HL-60 (cell line): ENCODE data around the gene PSMD8.
A peak's percentile ranks its signal among the peaks of the same experiment; 100 is the strongest.

ENCODE experiments used
- DNase-seq, 2 experiments: peaks; one replicate each; pipeline ENCODE4 v3.0.0-alpha.2; 2010 to 2020; ENCODE audit warnings: low read depth in 1 of 2, low spot score in 1 of 2
- H3K27ac ChIP-seq: fragments of 250-450 bp; sonication (Bioruptor Pico); replicated peaks from 2 replicates; pipeline ENCODE4 v1.5.1; 2020; ENCODE audit warnings: mild to moderate bottlenecking, moderate library complexity
- H3K27me3 ChIP-seq: fragments of 250-450 bp; sonication (Bioruptor Pico); 2 replicates; pipeline ENCODE4 v1.5.1; 2021; ENCODE audit warnings: mild to moderate bottlenecking, moderate library complexity; ENCODE audit not compliant: insufficient read depth, poor library complexity, severe bottlenecking
- H3K4me3 ChIP-seq: replicated peaks from 2 replicates; pipeline ENCODE4 v1.5.1; 2011; ENCODE audit warnings: mild to moderate bottlenecking, control low read depth, low read length; ENCODE audit not compliant: insufficient read depth
- GABPA ChIP-seq: IDR thresholded peaks from 2 replicates; pipeline ENCODE4 v1.6.1; 2012; ENCODE audit warnings: low read depth
- POLR2AphosphoS5 ChIP-seq: IDR thresholded peaks from 2 replicates; pipeline ENCODE4 v1.6.1; 2012; ENCODE audit warnings: low read depth
- SPI1 ChIP-seq: IDR thresholded peaks from 2 replicates; pipeline ENCODE4 v1.6.1; 2012; ENCODE audit warnings: low read depth, mild to moderate bottlenecking, borderline replicate concordance
- TF ChIP-seq, protein P1 (sequence below): IDR thresholded peaks from 2 replicates; pipeline ENCODE4 v1.6.1; 2012; ENCODE audit warnings: low read depth; ENCODE audit not compliant: insufficient replicate concordance
- TF ChIP-seq, protein P2 (sequence below): IDR thresholded peaks from one replicate; pipeline ENCODE4 v1.5.1; 2011; ENCODE audit warnings: low read length, control low read depth, inconsistent platforms; ENCODE audit not compliant: insufficient read depth

The PSMD8 gene

DNA sequence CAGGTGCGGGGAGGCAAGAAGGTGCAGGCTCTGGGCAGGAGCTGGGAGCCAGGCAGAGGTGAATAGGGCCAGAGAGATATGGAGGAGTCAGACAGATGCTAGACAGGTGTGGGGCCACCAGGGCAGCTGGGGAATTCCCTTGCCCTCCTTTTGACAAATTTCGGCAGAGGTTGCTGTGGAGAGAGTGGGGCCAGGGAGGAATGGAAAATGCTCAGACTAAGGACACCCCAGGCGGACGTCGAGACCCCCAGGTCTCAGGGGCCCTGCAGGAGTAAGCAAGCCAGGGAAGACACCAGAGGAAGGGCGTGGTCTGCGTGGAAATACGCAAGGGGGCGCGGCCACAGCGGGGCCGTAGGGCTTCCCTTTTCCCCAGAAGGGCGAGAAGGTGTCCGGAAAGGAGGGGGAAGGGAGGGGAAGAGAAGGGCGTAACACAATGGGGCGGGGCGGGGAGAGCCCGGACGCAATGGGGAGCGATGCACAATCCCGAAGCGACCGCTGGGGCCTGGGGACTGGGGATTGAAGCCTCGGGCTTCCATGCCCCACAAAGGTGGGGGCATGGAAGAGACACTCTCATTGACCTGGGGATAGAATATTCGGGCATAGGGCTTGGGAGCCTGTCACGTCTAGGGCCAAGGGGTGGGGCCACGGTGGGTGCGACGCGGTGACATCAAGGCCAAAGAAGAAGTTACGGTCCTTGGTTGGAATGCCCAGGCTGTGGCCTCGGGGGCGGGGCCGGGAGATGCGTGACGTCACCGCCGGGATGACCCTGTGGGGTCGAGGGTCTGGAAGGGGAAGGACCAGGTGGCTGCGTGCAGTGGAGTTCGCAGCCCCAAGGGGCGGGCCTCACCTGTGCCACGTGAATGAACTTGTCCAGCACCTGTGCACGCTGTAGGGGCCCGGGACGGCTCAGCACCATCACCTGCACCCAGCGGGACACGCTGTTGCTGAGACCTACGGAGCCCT, 43.5 kb downstream of the PSMD8 start:
- Histone ChIP-seq H3K27me3 (no peaks in the 10 kb centered on the region), H3K4me3 (peak overlapping the region; percentile 51), H3K27ac (peak overlapping the region; percentile 55)
- DNase-seq, result peak; percentile 83 to 91
- TF ChIP-seq POLR2AphosphoS5 (no peak), GABPA (peak; percentile 40; the same call in 1 of the 2 replicates), SPI1 (peak; percentile 80; the same call in 1 of the 2 replicates)
- TF ChIP-seq, protein P1, sequence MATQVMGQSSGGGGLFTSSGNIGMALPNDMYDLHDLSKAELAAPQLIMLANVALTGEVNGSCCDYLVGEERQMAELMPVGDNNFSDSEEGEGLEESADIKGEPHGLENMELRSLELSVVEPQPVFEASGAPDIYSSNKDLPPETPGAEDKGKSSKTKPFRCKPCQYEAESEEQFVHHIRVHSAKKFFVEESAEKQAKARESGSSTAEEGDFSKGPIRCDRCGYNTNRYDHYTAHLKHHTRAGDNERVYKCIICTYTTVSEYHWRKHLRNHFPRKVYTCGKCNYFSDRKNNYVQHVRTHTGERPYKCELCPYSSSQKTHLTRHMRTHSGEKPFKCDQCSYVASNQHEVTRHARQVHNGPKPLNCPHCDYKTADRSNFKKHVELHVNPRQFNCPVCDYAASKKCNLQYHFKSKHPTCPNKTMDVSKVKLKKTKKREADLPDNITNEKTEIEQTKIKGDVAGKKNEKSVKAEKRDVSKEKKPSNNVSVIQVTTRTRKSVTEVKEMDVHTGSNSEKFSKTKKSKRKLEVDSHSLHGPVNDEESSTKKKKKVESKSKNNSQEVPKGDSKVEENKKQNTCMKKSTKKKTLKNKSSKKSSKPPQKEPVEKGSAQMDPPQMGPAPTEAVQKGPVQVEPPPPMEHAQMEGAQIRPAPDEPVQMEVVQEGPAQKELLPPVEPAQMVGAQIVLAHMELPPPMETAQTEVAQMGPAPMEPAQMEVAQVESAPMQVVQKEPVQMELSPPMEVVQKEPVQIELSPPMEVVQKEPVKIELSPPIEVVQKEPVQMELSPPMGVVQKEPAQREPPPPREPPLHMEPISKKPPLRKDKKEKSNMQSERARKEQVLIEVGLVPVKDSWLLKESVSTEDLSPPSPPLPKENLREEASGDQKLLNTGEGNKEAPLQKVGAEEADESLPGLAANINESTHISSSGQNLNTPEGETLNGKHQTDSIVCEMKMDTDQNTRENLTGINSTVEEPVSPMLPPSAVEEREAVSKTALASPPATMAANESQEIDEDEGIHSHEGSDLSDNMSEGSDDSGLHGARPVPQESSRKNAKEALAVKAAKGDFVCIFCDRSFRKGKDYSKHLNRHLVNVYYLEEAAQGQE, result no peak
- TF ChIP-seq, protein P2, sequence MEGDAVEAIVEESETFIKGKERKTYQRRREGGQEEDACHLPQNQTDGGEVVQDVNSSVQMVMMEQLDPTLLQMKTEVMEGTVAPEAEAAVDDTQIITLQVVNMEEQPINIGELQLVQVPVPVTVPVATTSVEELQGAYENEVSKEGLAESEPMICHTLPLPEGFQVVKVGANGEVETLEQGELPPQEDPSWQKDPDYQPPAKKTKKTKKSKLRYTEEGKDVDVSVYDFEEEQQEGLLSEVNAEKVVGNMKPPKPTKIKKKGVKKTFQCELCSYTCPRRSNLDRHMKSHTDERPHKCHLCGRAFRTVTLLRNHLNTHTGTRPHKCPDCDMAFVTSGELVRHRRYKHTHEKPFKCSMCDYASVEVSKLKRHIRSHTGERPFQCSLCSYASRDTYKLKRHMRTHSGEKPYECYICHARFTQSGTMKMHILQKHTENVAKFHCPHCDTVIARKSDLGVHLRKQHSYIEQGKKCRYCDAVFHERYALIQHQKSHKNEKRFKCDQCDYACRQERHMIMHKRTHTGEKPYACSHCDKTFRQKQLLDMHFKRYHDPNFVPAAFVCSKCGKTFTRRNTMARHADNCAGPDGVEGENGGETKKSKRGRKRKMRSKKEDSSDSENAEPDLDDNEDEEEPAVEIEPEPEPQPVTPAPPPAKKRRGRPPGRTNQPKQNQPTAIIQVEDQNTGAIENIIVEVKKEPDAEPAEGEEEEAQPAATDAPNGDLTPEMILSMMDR, result no peak

DNA sequence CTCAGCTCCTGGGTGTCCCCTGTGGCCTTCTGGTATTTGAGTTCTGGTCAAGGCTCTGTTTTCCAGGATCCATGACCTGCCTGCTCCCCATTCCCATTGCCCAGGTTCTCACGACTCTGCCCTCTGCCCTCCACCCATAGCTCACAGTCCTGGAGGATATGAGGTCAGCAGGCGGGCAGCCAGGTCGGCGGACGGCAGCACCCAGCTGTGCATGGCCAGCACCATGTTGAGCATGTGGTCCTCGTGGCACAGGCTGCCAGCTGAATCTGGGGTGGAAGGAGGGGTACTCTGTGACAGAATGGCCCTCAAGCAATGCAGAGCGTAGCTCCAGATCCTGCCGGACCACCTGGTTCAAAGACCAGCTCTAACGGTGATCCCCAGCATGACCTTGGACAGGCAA, 46.6 kb downstream of the PSMD8 start:
- Histone ChIP-seq H3K27me3 (no peaks in the 10 kb centered on the region), H3K27ac (no peak overlapping the region), H3K4me3 (no peak overlapping the region)
- DNase-seq, result no peak
- TF ChIP-seq SPI1, result no peak
- no peak for TF ChIP-seq GABPA
- TF ChIP-seq, protein P1, result no peak
- TF ChIP-seq, protein P2, result no peak
- no peak for TF ChIP-seq POLR2AphosphoS5

DNA sequence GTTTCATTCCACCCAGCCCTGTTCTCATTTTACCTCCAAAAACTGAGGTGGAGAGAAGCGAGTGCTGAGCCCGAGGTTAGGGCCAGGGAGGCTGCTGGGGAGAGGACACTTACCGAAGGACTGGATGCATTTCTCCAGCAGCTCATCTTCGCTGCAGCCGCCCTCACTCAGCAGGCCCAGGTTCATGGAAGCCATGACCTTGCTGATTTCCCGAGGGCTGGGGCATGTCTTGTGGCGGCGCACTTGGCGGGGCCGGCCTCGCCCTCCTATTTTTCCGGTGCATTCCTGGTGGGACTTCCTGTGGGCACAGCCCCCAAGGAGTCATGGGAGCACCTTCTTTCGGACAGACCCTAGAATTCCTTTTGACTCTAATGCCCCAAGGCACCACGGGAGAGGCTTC, 47.5 kb downstream of the PSMD8 start:
- Histone ChIP-seq H3K27ac (no peak overlapping the region), H3K4me3 (no peak overlapping the region), H3K27me3 (no peaks in the 10 kb centered on the region)
- TF ChIP-seq POLR2AphosphoS5 (no peak), GABPA (no peak), SPI1 (no peak)
- TF ChIP-seq, protein P2, result no peak
- TF ChIP-seq, protein P1, result no peak
- no peak for DNase-seq
